Activated naive CD4-positive, alpha-beta T cell treated with anti-CD3 and anti-CD28 coated beads for 36 hours (primary cell): ENCODE data around the gene SLC25A33. TPM values are rescaled to one million over a fixed set of nuclear protein-coding genes. Genes with fewer than 3 reads are reported as not detected.
A peak's percentile ranks its signal among the peaks of the same experiment; 100 is the strongest.

ENCODE experiments used
- CTCF ChIA-PET: fragments of 350-600 bp; sonication (Branson Sonifier 250); formaldehyde crosslinking; loops from one replicate; lab custom pipeline; 2021; ENCODE audit warnings: antibody characterized with exemption; lab: Charles Lee
- DNase-seq: peaks from one replicate; pipeline ENCODE4 v3.0.0-alpha.2; 2020
- H3K27ac Mint-ChIP-seq: one replicate; pipeline ENCODE4 v1.8.0; 2021; ENCODE audit warnings: mild to moderate bottlenecking, mixed read lengths
- H3K27me3 Mint-ChIP-seq: one replicate; pipeline ENCODE4 v1.8.0; 2021; ENCODE audit warnings: low read depth, mixed read lengths
- H3K36me3 Mint-ChIP-seq: one replicate; pipeline ENCODE4 v1.8.0; 2021; ENCODE audit warnings: low read depth, mixed read lengths
- H3K4me1 Mint-ChIP-seq: one replicate; pipeline ENCODE4 v1.8.0; 2021; ENCODE audit warnings: low read depth, mixed read lengths
- H3K4me3 Mint-ChIP-seq: one replicate; pipeline ENCODE4 v1.8.0; 2021; ENCODE audit warnings: mild to moderate bottlenecking, moderate library complexity, mixed read lengths
- H3K9me3 Mint-ChIP-seq: one replicate; pipeline ENCODE4 v1.8.0; 2021; ENCODE audit warnings: mixed read lengths
- intact Hi-C: fragments of 100-400 bp; cut with micrococcal nuclease; formaldehyde crosslinking; loops from one replicate; pipeline ENCODE4 v1.15.1; 2023
- total RNA-seq, 2 experiments: library from RNA; stranded (reverse); gene quantifications; one replicate each; pipeline ENCODE4 v1.2.3, GENCODE V29; 2021

Gene SLC25A33
- total RNA-seq, 2 experiments from 2014 or later: 4.7 to 5.2 TPM

GRCh38 chr1:9626201-9626608, 86.9 kb downstream of the SLC25A33 start:
- DNase-seq: no peak
- intact Hi-C loops: loop anchor here (2.0 to 5.0 kb wide), 3 partner anchors 99 to 801 kb away; partner anchors contain the start of genes LZIC and NMNAT1
- no peaks in the 10 kb centered on the region for H3K9me3 Mint-ChIP-seq
- peaks cover 8% of the 10 kb centered on the region for H3K36me3 Mint-ChIP-seq
- CTCF ChIA-PET: interaction anchor here (0.5 to 8.0 kb wide), 26 partner anchors 10 to 1215 kb away, joined by 3 to 134 read pairs (median 4); partner anchors contain the start of gene PIK3CD
- H3K4me3 Mint-ChIP-seq: peak overlapping the region; percentile 85
- no peaks in the 10 kb centered on the region for H3K27me3 Mint-ChIP-seq
- no peak overlapping the region for H3K27ac Mint-ChIP-seq
- H3K4me1 Mint-ChIP-seq: peaks cover 34% of the 10 kb centered on the region

GRCh38 chr1:9628541-9629444, 89.5 kb downstream of the SLC25A33 start:
- intact Hi-C loops: loop anchor here (1.0 to 5.0 kb wide), 6 partner anchors 27 to 799 kb away; partner anchors contain the start of genes LZIC and NMNAT1
- peaks cover 16% of the 10 kb centered on the region for H3K36me3 Mint-ChIP-seq
- H3K27ac Mint-ChIP-seq: peak overlapping the region; percentile 93
- H3K4me3 Mint-ChIP-seq: peak overlapping the region; percentile 85
- peak; percentile 80 for DNase-seq
- CTCF ChIA-PET: interaction anchor here (0.6 to 8.0 kb wide), 17 partner anchors 10 to 240 kb away, joined by 3 to 134 read pairs (median 5); partner anchors contain the start of gene PIK3CD
- peaks cover 59% of the 10 kb centered on the region for H3K4me1 Mint-ChIP-seq
- no peaks in the 10 kb centered on the region for H3K9me3 Mint-ChIP-seq
- H3K27me3 Mint-ChIP-seq: no peaks in the 10 kb centered on the region

GRCh38 chr1:9629445-9630201, 90.4 kb downstream of the SLC25A33 start:
- intact Hi-C loops: loop anchor here (1.0 to 5.0 kb wide), 6 partner anchors 26 to 798 kb away; partner anchors contain the start of genes LZIC and NMNAT1
- H3K27me3 Mint-ChIP-seq: no peaks in the 10 kb centered on the region
- peaks cover 24% of the 10 kb centered on the region for H3K36me3 Mint-ChIP-seq
- DNase-seq: peak; percentile 87
- peak overlapping the region; percentile 93 for H3K27ac Mint-ChIP-seq
- CTCF ChIA-PET: interaction anchor here (1.1 to 8.0 kb wide), 8 partner anchors 10 to 239 kb away, joined by 3 to 134 read pairs (median 8); partner anchors contain the start of gene PIK3CD
- peaks cover 2% of the 10 kb centered on the region for H3K9me3 Mint-ChIP-seq
- peak overlapping the region; percentile 85 for H3K4me3 Mint-ChIP-seq
- peaks cover 67% of the 10 kb centered on the region for H3K4me1 Mint-ChIP-seq

GRCh38 chr1:9630331-9631111, 91.3 kb downstream of the SLC25A33 start:
- CTCF ChIA-PET: interaction anchor here (0.5 to 8.0 kb wide), 5 partner anchors 9 to 624 kb away, joined by 3 to 134 read pairs (median 9); partner anchors contain the start of gene PIK3CD
- H3K36me3 Mint-ChIP-seq: peaks cover 33% of the 10 kb centered on the region
- DNase-seq: peak; percentile 37

GRCh38 chr1:9631613-9632012, 92.3 kb downstream of the SLC25A33 start:
- intact Hi-C loops: no loop called here
- no peak for DNase-seq
- peaks cover 71% of the 10 kb centered on the region for H3K4me1 Mint-ChIP-seq

More at GRCh38 chr1:9630331-9631111, 91.3 kb downstream of the SLC25A33 start:
- H3K9me3 Mint-ChIP-seq: peaks cover 3% of the 10 kb centered on the region
- H3K4me3 Mint-ChIP-seq: peak overlapping the region; percentile 85
- H3K27ac Mint-ChIP-seq: peak overlapping the region; percentile 93
- H3K4me1 Mint-ChIP-seq: peaks cover 76% of the 10 kb centered on the region
- H3K27me3 Mint-ChIP-seq: no peaks in the 10 kb centered on the region
- intact Hi-C loops: no loop called here

GRCh38 chr1:9633493-9633892, 94.2 kb downstream of the SLC25A33 start:
- Mint-ChIP-seq H3K4me3 (no peak overlapping the region), H3K4me1 (peaks cover 67% of the 10 kb centered on the region), H3K27me3 (no peaks in the 10 kb centered on the region), H3K36me3 (peaks cover 47% of the 10 kb centered on the region), H3K27ac (no peak overlapping the region), H3K9me3 (peaks cover 5% of the 10 kb centered on the region)
- no peak for DNase-seq
- CTCF ChIA-PET: interaction anchor here (0.6 to 1.2 kb wide), 2 partner anchors 23 to 75 kb away, joined by 3 to 4 read pairs; no protein-coding TSS in a partner anchor
- intact Hi-C loops: no loop called here

More at GRCh38 chr1:9631613-9632012, 92.3 kb downstream of the SLC25A33 start:
- Mint-ChIP-seq H3K36me3 (peaks cover 38% of the 10 kb centered on the region), H3K4me3 (peak overlapping the region; percentile 85), H3K27me3 (no peaks in the 10 kb centered on the region), H3K9me3 (peaks cover 3% of the 10 kb centered on the region), H3K27ac (peak overlapping the region; percentile 93)
- CTCF ChIA-PET: interaction anchor here (1.4 to 8.0 kb wide), 4 partner anchors 8 to 88 kb away, joined by 5 to 134 read pairs (median 41); partner anchors contain the start of gene PIK3CD

- H3K4me3 Mint-ChIP-seq: no peak overlapping the region
- intact Hi-C loops: no loop called here
- H3K27me3 Mint-ChIP-seq: no peaks in the 10 kb centered on the region
- H3K27ac Mint-ChIP-seq: no peak overlapping the region
- CTCF ChIA-PET: no interaction called here
- H3K9me3 Mint-ChIP-seq: peaks cover 5% of the 10 kb centered on the region
- H3K36me3 Mint-ChIP-seq: peaks cover 50% of the 10 kb centered on the region
- peaks cover 72% of the 10 kb centered on the region for H3K4me1 Mint-ChIP-seq
- no peak for DNase-seq
Measured at GRCh38 chr1:9634582-9634981, 95.3 kb downstream of the SLC25A33 start.

Other genes with a start within 250 kb of the SLC25A33 start
- gene SPSB1, start 246.6 kb upstream of the SLC25A33 start, total RNA-seq: 1 to 10 TPM; 4.8 to 5.0 TPM
- gene TMEM201, start 49.4 kb downstream of the SLC25A33 start, total RNA-seq: 1 to 10 TPM; 9.1 to 9.8 TPM
- gene PIK3CD, start 112.3 kb downstream of the SLC25A33 start, total RNA-seq: 100 to 1,000 TPM in 1 of 2 experiments, 10 to 100 TPM in 1; 96.6 to 101 TPM